ENCODE measurements around the gene RAET1G.
A peak's percentile ranks its signal among the peaks of the same experiment; 100 is the strongest.
"Not testable (repeated sequence)": the region's sequence is repeated elsewhere in the genome, so short reads cannot be mapped to it uniquely, and the experiment has no call there.

Gene RAET1G

GRCh38 chr6:149953934-149954327 lies 31.0 kb upstream of the RAET1G start:
- not testable (repeated sequence) for DNase-seq

- not testable (repeated sequence) for DNase-seq
Measured at GRCh38 chr6:149953390-149953789, 30.5 kb upstream of the RAET1G start.

DNA sequence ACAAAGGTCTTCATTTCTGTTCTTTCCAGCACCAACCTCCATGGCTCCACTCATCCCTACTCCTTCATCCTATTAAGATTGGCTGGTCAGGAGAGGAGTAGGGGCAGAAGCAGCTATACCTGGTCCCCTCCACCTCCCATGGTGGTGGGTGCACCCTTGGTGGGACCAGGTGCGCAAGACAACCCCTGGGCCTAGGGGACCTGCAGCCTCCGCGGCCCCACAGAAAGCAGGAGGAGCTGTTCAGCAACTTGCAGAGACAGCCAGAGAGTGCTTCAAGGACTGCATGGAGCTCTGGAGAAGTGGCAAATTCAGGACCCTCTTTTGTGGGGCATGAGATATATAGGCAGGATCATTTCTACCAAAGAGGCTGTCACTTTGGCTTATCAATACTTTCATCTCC lies 28.7 kb upstream of the RAET1G start:
- no peak for DNase-seq

DNA sequence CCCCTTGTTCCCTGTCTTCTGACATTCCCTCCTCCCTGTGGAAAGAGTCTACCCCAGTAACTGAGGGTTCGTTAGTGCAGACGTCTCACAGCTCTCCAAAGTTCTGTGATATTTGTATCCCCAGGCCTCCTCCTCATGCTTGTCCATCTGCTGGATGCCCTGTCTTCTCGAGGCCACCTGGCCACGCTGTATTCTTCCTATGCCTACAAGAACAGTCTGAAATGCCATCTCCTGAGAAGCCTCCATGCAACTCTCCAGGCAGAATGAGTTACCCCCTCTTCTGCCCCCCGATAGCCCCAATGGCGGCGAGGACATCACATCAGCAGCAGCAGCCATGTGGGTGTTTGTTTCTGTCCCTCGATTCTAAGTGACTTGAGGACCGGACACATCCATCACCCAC lies 28.2 kb upstream of the RAET1G start:
- DNase-seq, result no peak

- no peak for DNase-seq
Measured at GRCh38 chr6:149950423-149950822, 27.5 kb upstream of the RAET1G start.

DNA sequence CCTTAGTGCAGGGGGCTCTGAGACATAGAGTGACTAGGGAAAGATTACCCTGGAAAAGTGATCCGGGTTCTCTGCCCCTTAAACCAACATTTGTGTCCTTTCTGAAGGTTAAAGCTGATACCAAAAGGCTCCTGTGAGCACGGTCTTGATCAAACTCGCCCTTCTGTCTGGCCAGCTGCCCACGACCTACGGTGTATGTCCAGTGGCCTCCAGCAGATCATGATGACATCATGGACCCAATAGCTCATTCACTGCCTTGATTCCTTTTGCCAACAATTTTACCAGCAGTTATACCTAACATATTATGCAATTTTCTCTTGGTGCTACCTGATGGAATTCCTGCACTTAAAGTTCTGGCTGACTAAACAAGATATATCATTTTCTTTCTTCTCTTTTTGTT lies 25.7 kb upstream of the RAET1G start:
- DNase-seq, result no peak

DNA sequence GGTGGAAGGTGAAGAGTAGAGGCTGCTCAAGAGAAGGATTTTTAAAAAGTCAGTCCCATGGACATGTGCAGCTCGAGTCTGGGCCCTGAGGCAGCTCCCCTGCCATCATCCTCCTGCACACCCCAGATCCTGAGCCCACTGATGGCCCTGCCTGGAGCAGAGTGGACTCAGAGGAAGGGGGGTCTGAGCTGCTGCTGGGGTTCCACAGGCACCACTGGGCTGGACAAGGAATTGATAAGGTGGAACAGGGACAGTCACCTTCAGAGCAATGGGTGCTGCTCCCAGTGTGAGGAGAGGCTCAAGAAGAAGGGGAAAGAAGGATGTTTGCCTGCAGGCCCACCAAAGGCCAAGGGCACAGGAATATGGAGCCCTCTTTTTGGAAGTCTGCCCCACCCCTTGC lies 25.1 kb upstream of the RAET1G start:
- no peak for DNase-seq

DNA sequence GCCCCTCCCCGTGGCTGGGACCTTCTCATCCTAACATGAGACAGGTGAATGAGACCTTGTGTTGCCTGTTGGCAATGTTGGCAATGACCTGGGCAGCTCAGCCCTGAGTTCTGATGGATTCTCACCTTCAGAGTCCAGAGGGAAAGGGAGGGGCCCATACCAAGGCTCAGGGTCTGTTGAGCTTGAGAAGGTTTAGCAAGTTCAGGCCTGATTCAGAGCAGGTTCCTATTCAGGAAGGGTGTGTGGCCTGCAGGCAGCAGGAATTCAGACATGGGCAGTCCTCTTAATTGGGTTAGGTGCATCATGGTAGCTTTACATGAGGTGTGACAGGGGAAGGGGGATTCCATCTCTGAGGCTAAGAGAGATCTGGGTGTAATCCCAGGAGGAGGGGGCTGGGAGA lies 24.6 kb upstream of the RAET1G start:
- DNase-seq, result not testable (repeated sequence)

DNA sequence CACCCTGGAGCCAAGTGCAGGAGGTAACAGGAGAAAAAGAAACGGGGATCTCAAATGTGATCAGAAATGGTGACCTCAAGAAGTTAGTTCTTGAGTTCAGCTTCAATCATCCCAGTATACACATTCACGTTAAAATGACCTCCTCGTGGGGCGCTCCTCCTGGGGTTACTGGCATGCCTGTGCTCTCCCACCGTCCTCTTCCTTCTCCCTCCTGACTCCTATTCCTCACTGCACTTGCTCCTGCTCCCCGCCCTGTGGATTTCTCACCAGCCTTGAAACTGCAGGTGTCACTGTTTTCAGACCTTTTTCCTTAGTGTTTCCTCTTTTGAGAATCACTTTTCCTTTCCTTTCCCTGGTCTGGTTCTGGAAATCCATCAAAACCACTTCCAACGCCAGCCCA lies 23.7 kb upstream of the RAET1G start:
- DNase-seq, result not testable (repeated sequence)

DNA sequence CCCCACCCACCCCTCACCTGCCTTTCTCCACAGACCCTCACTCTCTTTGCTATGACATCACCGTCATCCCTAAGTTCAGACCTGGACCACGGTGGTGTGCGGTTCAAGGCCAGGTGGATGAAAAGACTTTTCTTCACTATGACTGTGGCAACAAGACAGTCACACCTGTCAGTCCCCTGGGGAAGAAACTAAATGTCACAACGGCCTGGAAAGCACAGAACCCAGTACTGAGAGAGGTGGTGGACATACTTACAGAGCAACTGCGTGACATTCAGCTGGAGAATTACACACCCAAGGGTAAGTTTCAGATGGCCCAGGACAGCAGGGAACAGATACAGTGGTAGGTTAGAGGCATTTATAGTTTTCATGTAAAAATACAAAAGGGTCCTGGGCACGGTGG lies 22.4 kb upstream of the RAET1G start:
- not testable (repeated sequence) for DNase-seq

- DNase-seq, result not testable (repeated sequence)
Measured at GRCh38 chr6:149943321-149943720, 20.4 kb upstream of the RAET1G start.

DNA sequence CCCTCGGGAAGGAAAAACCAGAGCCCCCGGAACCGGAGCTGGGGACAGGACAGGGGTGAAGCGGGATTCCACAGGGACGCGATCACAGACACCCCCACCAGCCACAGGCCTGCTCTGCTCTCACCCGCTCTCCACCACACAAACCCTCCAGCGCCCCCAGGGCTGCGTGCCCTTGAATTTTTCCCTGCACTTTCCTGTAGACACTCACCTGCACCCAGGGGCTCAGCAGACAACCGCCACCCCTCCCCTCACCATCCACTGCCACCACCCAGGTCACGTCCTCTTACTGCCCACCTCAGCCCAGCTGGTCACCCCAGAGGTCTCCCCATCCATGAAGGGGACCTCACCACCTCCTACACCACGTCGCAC lies 19.5 kb upstream of the RAET1G start:
- no peak for DNase-seq

- peak; percentile 37 to 62 for DNase-seq
Measured at GRCh38 chr6:149941583-149942460, 18.9 kb upstream of the RAET1G start, which contains the start of gene ULBP2. Gene ULBP2, plus strand, starts transcription at chr6:149942014. Its CDS starts 59 bp downstream, at chr6:149942073.

DNA sequence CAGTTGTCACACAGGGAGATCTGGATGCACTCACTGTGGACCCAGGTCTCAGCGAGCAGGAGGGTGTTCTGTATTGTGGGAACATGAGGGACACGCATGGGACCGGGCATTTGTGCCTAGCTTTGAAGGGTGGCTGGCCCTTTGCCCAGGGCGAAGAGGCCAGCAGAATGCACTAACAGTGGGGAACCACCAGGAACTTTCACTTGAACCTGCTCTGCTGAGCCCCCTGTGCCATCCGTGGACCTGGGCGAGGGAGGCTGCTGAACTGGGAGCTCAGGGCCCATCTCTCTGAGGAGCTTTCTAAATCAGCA lies 17.7 kb upstream of the RAET1G start:
- no peak for DNase-seq

DNA sequence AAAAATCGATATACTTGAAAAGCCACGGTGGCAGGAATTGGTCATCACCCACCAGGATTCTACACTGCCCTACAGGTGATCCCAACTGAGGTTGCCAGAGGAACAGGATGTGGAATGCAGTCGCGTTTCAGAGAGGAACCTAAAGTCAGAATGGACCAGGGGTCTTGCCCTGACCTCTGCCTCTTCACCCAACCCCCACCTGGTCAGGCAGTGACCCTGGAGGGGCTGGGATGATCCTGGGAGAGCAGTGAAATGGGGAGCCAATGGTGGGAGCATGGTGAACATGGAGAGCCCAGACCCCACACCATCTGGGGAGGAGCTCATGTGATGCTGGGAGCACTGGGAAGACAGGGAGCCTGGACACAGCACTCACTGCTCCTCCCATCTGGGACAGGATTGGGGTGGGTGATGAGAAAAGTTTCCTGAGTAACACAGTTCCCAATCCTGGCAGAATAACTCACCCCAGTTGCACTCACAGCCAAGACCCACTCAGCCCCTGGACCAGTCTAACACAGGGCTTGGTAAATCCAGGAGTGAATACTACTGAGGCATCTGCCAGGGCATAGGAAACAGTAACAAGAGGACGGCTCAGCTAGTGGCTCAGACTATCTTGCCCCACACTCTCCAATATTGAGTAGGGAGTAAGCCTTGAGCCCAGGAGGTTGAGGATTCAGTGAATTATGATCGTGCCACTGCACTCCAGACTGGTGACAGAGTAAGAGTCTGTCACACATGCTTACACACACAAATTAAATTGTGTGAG lies 17.2 kb upstream of the RAET1G start:
- no peak for DNase-seq

DNA sequence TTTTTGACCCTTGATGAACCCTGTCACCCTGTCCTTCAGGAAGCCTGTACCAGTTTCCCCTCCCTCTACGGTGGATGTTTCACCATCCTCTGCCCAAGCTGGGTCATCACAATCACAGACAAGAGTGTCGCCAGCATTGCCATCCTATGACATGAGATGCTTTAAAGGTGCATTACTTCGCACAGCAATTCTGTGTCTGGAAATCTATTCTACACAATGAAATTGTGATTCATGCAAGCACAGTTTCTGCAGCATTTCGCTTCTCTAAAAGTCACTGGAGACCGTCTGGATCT lies 16.4 kb upstream of the RAET1G start:
- no peak for DNase-seq

- DNase-seq, result no peak
Measured at GRCh38 chr6:149938571-149939355, 15.8 kb upstream of the RAET1G start.

- not testable (repeated sequence) for DNase-seq
Measured at GRCh38 chr6:149938013-149938570, 15.2 kb upstream of the RAET1G start.

DNA sequence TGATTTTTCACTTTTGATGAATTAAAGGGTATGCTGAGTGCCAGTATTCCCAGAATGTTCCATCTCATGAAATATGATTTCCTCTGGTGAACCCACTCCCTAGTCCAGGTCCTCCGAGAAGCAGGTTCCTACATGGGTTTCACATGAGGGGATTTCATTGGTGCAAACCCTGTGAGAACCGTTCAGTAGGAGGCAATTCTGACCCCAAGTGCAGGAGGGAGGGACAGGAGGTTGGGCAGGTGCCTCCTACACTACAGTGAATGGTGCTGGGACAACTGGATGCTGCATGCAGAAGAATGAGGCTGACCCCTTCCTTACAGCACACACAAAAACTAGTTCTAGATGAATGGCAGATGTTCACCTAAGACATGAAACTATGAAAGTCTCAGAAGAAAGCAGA lies 13.8 kb upstream of the RAET1G start:
- no peak for DNase-seq

- DNase-seq, result no peak
Measured at GRCh38 chr6:149935668-149936067, 12.7 kb upstream of the RAET1G start.

- DNase-seq, result no peak
Measured at GRCh38 chr6:149935246-149935645, 12.3 kb upstream of the RAET1G start.

- DNase-seq, result peak; percentile 43 to 45
Measured at GRCh38 chr6:149934249-149935156, 11.6 kb upstream of the RAET1G start.
